CD4-positive, alpha-beta T cell (primary cell): ENCODE data around the gene TUBB2B. TPM values are rescaled to one million over a fixed set of nuclear protein-coding genes. Genes with fewer than 3 reads are reported as not detected.

Experiments
- ATAC-seq: fragments of 200-7000 bp; cut with Tn5 transposase; one replicate; pipeline ENCODE4 v1.10.0; 2022; ENCODE audit warnings: mild to moderate bottlenecking; ENCODE audit not compliant: poor library complexity
- CTCF ChIA-PET: fragments of 350-600 bp; sonication (Branson Sonifier 250); formaldehyde crosslinking; loops from one replicate; lab custom pipeline; 2021; ENCODE audit warnings: antibody characterized with exemption, inconsistent platforms; lab: Charles Lee
- POLR2A ChIA-PET: fragments of 350-600 bp; sonication (Branson Sonifier 250); formaldehyde crosslinking; loops from one replicate; lab custom pipeline; 2021; ENCODE audit warnings: antibody characterized with exemption, inconsistent platforms; lab: Charles Lee
- DNase-seq, 14 experiments: peaks; one replicate each; pipeline ENCODE4 v3.0.0-alpha.2; 2013 to 2020; ENCODE audit warnings: mixed read lengths in 2 of 14
- H3K27ac ChIP-seq, 2 donors: one replicate each; pipeline versions ENCODE4 v1.5.1 to v1.7.0; 2013; ENCODE audit warnings: low read length in 2 of 2, low read depth in 1 of 2, mild to moderate bottlenecking in 1 of 2
- H3K27me3 ChIP-seq, 2 experiments: 1 replicate in 1 of 2; 2 replicates in 1 of 2; pipeline versions ENCODE4 v1.6.1 to v1.7.0; 2013; ENCODE audit warnings: low read length in 2 of 2, control low read depth in 1 of 2, mild to moderate bottlenecking in 1 of 2, moderate library complexity in 1 of 2; ENCODE audit not compliant: insufficient read depth in 2 of 2, control insufficient read depth in 1 of 2
- H3K36me3 ChIP-seq: one replicate; pipeline ENCODE4 v1.6.1; 2013; ENCODE audit warnings: low read length, control low read depth; ENCODE audit not compliant: insufficient read depth
- H3K4me1 ChIP-seq: one replicate; pipeline ENCODE4 v1.6.1; 2013; ENCODE audit warnings: low read length, control low read depth; ENCODE audit not compliant: insufficient read depth
- H3K4me3 ChIP-seq: one replicate; pipeline ENCODE4 v1.5.1; 2013; ENCODE audit warnings: mild to moderate bottlenecking, low read length, moderate library complexity
- H3K9me3 ChIP-seq, 2 experiments: 1 replicate in 1 of 2; 2 replicates in 1 of 2; pipeline versions ENCODE4 v1.6.1 to v1.7.0; 2013; ENCODE audit warnings: low read length in 2 of 2, mild to moderate bottlenecking in 2 of 2, control low read depth in 1 of 2, moderate library complexity in 1 of 2; ENCODE audit not compliant: control insufficient read depth in 1 of 2, insufficient read depth in 1 of 2
- H3K27ac Mint-ChIP-seq: one replicate; pipeline ENCODE4 v1.8.0; 2020; ENCODE audit warnings: mixed read lengths
- H3K27me3 Mint-ChIP-seq: one replicate; pipeline ENCODE4 v1.8.0; 2021; ENCODE audit warnings: mixed read lengths
- H3K36me3 Mint-ChIP-seq: one replicate; pipeline ENCODE4 v1.8.0; 2021; ENCODE audit warnings: low read depth, mixed read lengths
- H3K4me1 Mint-ChIP-seq: one replicate; pipeline ENCODE4 v1.8.0; 2021; ENCODE audit warnings: low read depth, mixed read lengths
- H3K4me3 Mint-ChIP-seq: one replicate; pipeline ENCODE4 v1.8.0; 2020; ENCODE audit warnings: mild to moderate bottlenecking, mixed read lengths
- H3K9me3 Mint-ChIP-seq: one replicate; pipeline ENCODE4 v1.8.0; 2020; ENCODE audit warnings: mixed read lengths
- intact Hi-C, 2 experiments: fragments of 100-400 bp; cut with DNase I in 1 of 2; cut with micrococcal nuclease in 1 of 2; formaldehyde crosslinking; loops; one replicate each; pipeline versions ENCODE4 v1.15.1 to v1.9.0; 2023 to 2025; cut with DNase I, micrococcal nuclease
- total RNA-seq, 174 experiments: library from RNA in 2 of 174; stranded (reverse) in 2 of 174; gene quantifications; one replicate each; pipeline ENCODE4 v1.2.3 and lab custom pipeline; 2021 to 2026
- TF ChIP-seq, protein P1 (sequence below): fragments of 200-600 bp; IDR thresholded peaks from one replicate; pipeline ENCODE4 v1.8.0; 2022; ENCODE audit warnings: antibody characterized with exemption, mild to moderate bottlenecking

Gene TUBB2B
- total RNA-seq, 2 experiments from 2014 or later = not detected

DNA sequence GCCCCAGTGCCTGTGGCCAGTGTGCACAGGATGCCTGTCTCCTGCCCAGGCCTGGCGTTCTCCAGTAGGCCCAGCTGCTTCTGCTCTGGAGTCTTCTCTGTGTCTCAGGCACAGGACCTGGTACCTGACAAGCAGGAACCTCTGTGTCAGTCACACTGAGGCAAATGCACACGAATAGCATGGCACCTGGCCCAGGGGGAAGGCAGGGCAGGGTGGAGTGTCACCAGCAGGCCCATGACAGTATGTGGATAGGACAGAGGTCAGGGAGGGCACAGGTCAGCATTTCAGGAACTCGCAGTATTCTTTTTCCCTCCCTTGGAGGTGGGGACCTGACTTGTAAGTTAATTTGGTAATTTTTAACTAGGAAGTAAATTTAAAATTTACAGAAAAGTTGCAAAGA is 36.9 kb upstream of the TUBB2B start:
- TF ChIP-seq, protein P1, sequence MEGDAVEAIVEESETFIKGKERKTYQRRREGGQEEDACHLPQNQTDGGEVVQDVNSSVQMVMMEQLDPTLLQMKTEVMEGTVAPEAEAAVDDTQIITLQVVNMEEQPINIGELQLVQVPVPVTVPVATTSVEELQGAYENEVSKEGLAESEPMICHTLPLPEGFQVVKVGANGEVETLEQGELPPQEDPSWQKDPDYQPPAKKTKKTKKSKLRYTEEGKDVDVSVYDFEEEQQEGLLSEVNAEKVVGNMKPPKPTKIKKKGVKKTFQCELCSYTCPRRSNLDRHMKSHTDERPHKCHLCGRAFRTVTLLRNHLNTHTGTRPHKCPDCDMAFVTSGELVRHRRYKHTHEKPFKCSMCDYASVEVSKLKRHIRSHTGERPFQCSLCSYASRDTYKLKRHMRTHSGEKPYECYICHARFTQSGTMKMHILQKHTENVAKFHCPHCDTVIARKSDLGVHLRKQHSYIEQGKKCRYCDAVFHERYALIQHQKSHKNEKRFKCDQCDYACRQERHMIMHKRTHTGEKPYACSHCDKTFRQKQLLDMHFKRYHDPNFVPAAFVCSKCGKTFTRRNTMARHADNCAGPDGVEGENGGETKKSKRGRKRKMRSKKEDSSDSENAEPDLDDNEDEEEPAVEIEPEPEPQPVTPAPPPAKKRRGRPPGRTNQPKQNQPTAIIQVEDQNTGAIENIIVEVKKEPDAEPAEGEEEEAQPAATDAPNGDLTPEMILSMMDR = no peak
- H3K36me3 Mint-ChIP-seq = peaks cover 57% of the 10 kb centered on the region
- H3K9me3 Mint-ChIP-seq = no peaks in the 10 kb centered on the region
- intact Hi-C loops = loop anchor here (5.0 to 10.0 kb wide), 2 partner anchors 753 to 870 kb away; partner anchors contain the start of gene ECI2 (in 1 of the 2)
- H3K4me3 Mint-ChIP-seq = no peak overlapping the region
- ChIA-PET CTCF (interaction anchor here (1.3 kb wide), 1 partner anchor 13 kb away, joined by 3 read pairs; no protein-coding TSS in a partner anchor), POLR2A (no interaction called here)
- H3K27ac Mint-ChIP-seq = peak overlapping the region; percentile 39
- H3K4me1 Mint-ChIP-seq = peaks cover 75% of the 10 kb centered on the region
- Histone ChIP-seq H3K4me1 (peaks cover 54% of the 10 kb centered on the region), H3K27me3 (no peaks in the 10 kb centered on the region), H3K4me3 (no peak overlapping the region), H3K9me3 (no peaks in the 10 kb centered on the region), H3K36me3 (peaks cover 51% of the 10 kb centered on the region), H3K27ac (no peak overlapping the region)
- DNase-seq = no peak
- no peak for ATAC-seq
- no peaks in the 10 kb centered on the region for H3K27me3 Mint-ChIP-seq

DNA sequence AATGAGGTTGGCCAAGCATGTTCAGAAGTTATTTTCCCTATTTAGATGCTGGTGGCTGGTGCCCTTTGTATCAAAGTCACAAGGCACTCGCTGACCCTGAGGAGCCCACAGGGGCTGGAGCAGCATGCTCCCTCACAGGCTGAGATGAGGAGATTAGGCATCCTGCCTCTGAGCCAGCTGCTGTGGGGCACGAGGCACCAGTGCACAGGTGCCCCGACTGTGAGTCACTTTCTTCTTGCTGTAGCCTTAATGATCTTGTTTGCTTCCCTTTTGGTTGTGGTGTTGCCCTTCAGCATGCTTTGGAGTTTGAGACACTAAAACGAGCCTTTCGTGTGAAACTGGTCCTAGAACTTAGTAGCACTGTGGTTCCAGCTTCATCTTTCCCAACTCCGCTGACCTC is 35.6 kb upstream of the TUBB2B start:
- no peaks in the 10 kb centered on the region for H3K27me3 ChIP-seq
- ATAC-seq = no peak
- H3K4me1 ChIP-seq = peaks cover 61% of the 10 kb centered on the region
- ChIA-PET POLR2A (interaction anchor here (1.2 kb wide), 1 partner anchor 106 kb away, joined by 3 read pairs; the partner anchor contains the start of gene TUBB2A), CTCF (interaction anchor here (1.4 kb wide), 1 partner anchor 11 kb away, joined by 8 read pairs; no protein-coding TSS in a partner anchor)
- peaks cover 64% of the 10 kb centered on the region for H3K4me1 Mint-ChIP-seq
- no peak overlapping the region for H3K27ac ChIP-seq
- H3K9me3 ChIP-seq = no peaks in the 10 kb centered on the region
- TF ChIP-seq, protein P1 = no peak
- H3K27ac Mint-ChIP-seq = no peak overlapping the region
- no peak overlapping the region for H3K4me3 ChIP-seq
- peaks cover 43% of the 10 kb centered on the region for H3K36me3 ChIP-seq
- no peaks in the 10 kb centered on the region for H3K9me3 Mint-ChIP-seq
- peak overlapping the region; percentile 42 for H3K4me3 Mint-ChIP-seq
- intact Hi-C loops = loop anchor here (5.0 to 10.0 kb wide), 2 partner anchors 754 to 872 kb away; partner anchors contain the start of gene ECI2 (in 1 of the 2)
- no peaks in the 10 kb centered on the region for H3K27me3 Mint-ChIP-seq
- peaks cover 46% of the 10 kb centered on the region for H3K36me3 Mint-ChIP-seq
- DNase-seq = no peak

DNA sequence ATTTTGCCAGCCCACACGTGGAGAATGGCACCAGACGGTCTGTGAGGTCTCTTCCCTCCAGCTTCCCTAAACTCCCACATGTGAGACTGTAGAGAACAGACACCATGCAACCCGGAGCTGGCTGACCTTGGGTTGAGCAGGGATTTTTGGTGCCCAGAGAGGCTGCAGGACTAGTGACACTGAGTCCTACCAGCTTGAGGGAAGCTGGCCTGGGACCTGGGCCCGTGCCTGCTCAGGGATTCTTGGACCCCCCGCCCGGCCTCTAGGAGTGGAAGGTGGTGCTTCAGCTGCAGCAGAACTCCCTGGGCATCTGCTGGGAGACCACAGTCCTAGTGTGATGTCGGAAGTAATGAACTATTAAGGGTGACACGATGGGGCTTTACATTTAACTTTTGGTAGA is 34.5 kb upstream of the TUBB2B start:
- ChIA-PET CTCF (interaction anchor here (1.4 kb wide), 1 partner anchor 10 kb away, joined by 8 read pairs; no protein-coding TSS in a partner anchor), POLR2A (interaction anchor here (0.7 to 1.2 kb wide), 2 partner anchors 105 to 194 kb away, joined by 3 read pairs; partner anchors contain the start of genes RIPK1 and TUBB2A)
- DNase-seq (no peak), ATAC-seq (no peak)
- no peaks in the 10 kb centered on the region for H3K27me3 Mint-ChIP-seq
- peaks cover 38% of the 10 kb centered on the region for H3K36me3 Mint-ChIP-seq
- H3K4me3 ChIP-seq = no peak overlapping the region
- no peaks in the 10 kb centered on the region for H3K9me3 ChIP-seq
- peaks cover 62% of the 10 kb centered on the region for H3K4me1 ChIP-seq
- H3K27ac ChIP-seq = no peak overlapping the region
- H3K36me3 ChIP-seq = peaks cover 35% of the 10 kb centered on the region
- peaks cover 56% of the 10 kb centered on the region for H3K4me1 Mint-ChIP-seq
- peak overlapping the region; percentile 10 for H3K27ac Mint-ChIP-seq
- intact Hi-C loops = loop anchor here (5.0 to 10.0 kb wide), 2 partner anchors 755 to 873 kb away; partner anchors contain the start of gene ECI2 (in 1 of the 2)
- TF ChIP-seq, protein P1 = no peak
- H3K4me3 Mint-ChIP-seq = peak overlapping the region; percentile 96
- no peaks in the 10 kb centered on the region for H3K9me3 Mint-ChIP-seq
- H3K27me3 ChIP-seq = no peaks in the 10 kb centered on the region
